KOPT-K1 (cell line): Measurements from ENCODE around the gene FBXO31.
"Not testable (repeated sequence)": the region's sequence is repeated elsewhere in the genome, so short reads cannot be mapped to it uniquely, and the experiment has no call there.

Experiments used
- H3K27ac ChIP-seq: fragments of 200-600 bp; sonication (generic); 2 replicates; pipeline ENCODE4 v1.5.1; 2016; ENCODE audit warnings: antibody characterized with exemption, mild to moderate bottlenecking, low read depth, low read length; ENCODE audit not compliant: poor library complexity, severe bottlenecking
- H3K36me3 ChIP-seq: fragments of 200-600 bp; sonication (generic); 2 replicates; pipeline ENCODE4 v1.5.1; 2017; ENCODE audit warnings: antibody characterized with exemption, mild to moderate bottlenecking, low read length, moderate library complexity; ENCODE audit not compliant: insufficient read depth
- H3K9me3 ChIP-seq: fragments of 200-600 bp; sonication (generic); 2 replicates; pipeline ENCODE4 v1.5.1; 2017; ENCODE audit warnings: antibody characterized with exemption, low read length, mild to moderate bottlenecking; ENCODE audit not compliant: insufficient read depth, poor library complexity, severe bottlenecking

FBXO31 gene

GRCh38 chr16:87382023-87382785 is 1.4 kb downstream of the FBXO31 start:
- H3K9me3 ChIP-seq = no peaks in the 10 kb centered on the region
- peak overlapping the region; percentile 78 for H3K27ac ChIP-seq
- peaks cover 23% of the 10 kb centered on the region; the same call in 1 of the 2 replicates for H3K36me3 ChIP-seq

DNA sequence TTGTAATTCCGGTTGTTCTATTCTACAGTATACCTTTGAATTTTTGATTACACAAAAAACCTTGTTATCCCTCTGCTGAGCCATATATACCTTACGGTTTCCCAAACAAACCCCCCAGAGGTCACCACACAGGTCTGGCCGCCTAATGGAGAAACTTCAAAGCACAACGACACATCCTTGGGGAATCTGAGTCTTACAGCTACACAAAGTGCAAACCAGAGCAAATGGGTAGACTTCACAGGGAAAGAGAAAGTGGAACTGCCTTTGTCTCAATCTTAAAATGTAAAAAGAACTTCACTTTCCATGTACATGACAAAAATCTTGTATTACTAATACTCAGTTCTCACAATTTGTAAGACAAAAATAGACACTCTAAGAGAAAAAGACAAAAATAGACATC is 2.7 kb downstream of the FBXO31 start:
- Histone ChIP-seq H3K27ac (no peak overlapping the region), H3K9me3 (no peaks in the 10 kb centered on the region), H3K36me3 (peaks cover 25% of the 10 kb centered on the region; the same call in 1 of the 2 replicates)

DNA sequence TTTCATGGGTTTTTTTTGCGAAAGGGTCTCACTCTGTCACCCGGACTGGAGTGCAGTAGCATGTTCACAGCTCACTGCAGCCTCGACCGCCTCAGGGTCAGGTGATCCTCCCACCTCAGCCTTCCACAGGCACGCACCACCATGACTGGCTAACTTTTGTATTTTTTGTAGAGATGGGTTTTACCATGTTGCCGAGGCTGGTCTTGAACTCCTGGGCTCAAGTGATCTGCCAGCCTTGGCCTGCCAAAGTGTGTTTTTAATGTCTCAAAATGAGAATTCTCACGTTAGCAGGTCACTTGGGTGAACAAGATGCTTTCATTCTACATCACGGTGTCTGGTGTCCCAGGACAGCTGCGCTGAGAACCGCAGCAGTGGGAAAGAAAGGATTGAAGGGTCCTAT is 3.2 kb downstream of the FBXO31 start:
- Histone ChIP-seq H3K36me3 (peaks cover 25% of the 10 kb centered on the region; the same call in 1 of the 2 replicates), H3K9me3 (no peaks in the 10 kb centered on the region), H3K27ac (no peak overlapping the region)

- H3K27ac ChIP-seq, H3K9me3 ChIP-seq: not testable (repeated sequence)
Observed at GRCh38 chr16:87379312-87379752, 4.2 kb downstream of the FBXO31 start.

DNA sequence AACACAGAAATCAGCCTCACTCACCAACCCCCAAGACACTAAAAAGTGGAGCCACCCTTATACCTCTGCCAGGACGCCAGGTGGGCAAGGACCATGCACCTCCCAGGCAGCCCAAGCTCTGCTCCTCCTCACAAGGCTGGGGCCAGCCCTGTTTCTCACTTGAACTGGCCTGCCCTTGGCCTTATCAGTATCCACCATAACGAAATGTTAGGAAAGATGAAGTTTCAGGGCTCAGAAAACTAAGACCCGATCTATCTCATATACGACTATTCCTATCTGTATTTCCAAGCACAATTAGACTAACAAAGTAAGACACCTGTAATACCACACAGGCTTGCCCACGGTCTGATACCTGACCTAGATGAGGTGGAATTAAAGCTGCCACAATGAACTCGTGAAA is 6.9 kb downstream of the FBXO31 start:
- Histone ChIP-seq H3K27ac (no peak overlapping the region), H3K36me3 (peaks cover 38% of the 10 kb centered on the region; the same call in 1 of the 2 replicates)

More at GRCh38 chr16:87379312-87379752, 4.2 kb downstream of the FBXO31 start:
- peaks cover 28% of the 10 kb centered on the region; the same call in 1 of the 2 replicates for H3K36me3 ChIP-seq

GRCh38 chr16:87375426-87376135 is 8.0 kb downstream of the FBXO31 start:
- peaks cover 34% of the 10 kb centered on the region; the same call in 1 of the 2 replicates for H3K36me3 ChIP-seq
- no peak overlapping the region for H3K27ac ChIP-seq
- no peaks in the 10 kb centered on the region for H3K9me3 ChIP-seq

More for the DNA sequence above, 6.9 kb downstream of the FBXO31 start:
- no peaks in the 10 kb centered on the region for H3K9me3 ChIP-seq

DNA sequence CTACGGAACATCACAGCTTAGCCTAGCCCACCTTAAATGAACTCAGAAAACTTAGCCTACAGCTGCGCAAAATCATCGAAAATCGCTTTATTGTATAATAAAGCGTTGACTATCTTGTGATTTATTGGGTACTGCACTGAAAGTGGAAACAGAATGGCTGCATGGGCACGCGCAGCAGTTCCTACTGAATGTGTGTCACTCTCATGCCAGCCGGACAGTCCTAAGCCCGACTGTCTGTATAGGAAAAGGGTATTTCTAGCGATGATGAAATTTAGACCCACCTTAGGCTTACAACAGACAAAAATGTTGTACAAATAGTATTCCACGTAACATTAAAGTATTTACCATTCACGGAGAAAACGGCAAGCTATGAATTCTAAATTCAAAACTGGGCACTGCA is 9.3 kb downstream of the FBXO31 start:
- no peak overlapping the region for H3K27ac ChIP-seq
- H3K9me3 ChIP-seq = no peaks in the 10 kb centered on the region

DNA sequence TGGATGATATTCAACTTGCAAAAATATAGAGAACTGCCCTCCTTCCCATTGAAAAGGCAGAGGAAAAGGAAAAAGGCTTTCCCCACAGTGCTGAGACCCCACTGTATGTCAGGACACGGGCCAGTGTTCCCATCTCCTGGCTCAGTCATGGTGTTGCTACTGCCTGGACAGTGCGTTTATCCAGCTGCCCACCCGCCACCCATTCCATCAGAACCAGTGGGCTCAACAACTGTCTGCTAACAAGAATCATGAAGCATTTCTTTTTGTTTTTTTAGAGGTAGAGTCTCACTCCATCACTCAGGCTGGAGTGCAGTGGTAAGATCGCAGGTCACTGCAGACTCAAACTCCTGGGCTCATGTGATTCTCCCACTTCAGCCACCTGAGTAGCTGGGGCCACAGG is 11.3 kb downstream of the FBXO31 start:
- Histone ChIP-seq H3K36me3 (peaks cover 20% of the 10 kb centered on the region; the same call in 1 of the 2 replicates), H3K27ac (no peak overlapping the region), H3K9me3 (no peaks in the 10 kb centered on the region)

More for the DNA sequence above, 9.3 kb downstream of the FBXO31 start:
- peaks cover 32% of the 10 kb centered on the region; the same call in 1 of the 2 replicates for H3K36me3 ChIP-seq

GRCh38 chr16:87371261-87371866 is 12.2 kb downstream of the FBXO31 start:
- no peaks in the 10 kb centered on the region for H3K9me3 ChIP-seq
- peaks cover 17% of the 10 kb centered on the region; the same call in 1 of the 2 replicates for H3K36me3 ChIP-seq
- H3K27ac ChIP-seq = no peak overlapping the region

DNA sequence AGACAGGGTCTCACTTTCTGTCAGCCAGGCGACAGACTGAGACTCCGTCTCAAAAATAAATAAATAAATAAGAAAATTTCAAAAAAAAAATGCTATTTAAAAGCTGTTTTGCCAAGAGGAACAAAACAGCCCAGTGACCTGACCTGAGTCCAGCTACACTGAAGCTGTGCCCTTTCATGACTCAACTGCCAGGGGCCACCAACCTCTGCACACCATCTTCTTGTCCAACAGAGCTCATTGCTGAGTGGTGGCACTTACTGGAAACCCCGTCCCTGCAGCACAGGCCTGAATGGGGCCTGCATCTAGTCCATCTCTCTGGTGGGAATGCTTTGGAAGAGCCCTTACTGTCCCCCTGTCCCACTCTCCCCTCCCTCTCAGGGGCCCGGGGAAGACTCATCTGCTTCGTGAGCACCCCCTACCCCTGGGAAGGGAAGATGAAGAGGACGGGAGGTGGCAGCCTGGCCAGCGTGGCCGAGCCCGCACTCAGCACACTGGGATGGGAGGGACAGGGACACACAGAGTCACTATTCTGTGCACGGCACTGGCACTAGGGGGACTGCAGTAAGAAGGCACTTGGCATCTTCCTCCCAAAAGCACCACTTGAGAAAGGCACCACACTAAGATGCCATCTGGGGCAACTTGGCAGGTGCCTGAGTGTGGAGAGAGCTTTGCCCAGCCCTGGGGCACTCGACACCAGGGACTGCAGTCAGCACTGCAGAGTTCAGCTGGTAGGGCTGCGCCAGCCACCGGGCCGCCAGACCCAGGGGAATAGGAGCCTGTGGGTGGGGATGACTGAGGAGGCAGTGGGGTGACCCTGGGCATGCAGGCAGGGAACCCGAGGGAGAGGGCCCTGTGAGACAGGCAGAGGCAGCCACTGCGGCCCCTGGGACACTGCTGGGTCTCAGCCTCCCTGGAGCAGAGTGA is 13.5 kb downstream of the FBXO31 start:
- H3K27ac ChIP-seq = no peak overlapping the region
- peaks cover 17% of the 10 kb centered on the region; the same call in 1 of the 2 replicates for H3K36me3 ChIP-seq
- no peaks in the 10 kb centered on the region for H3K9me3 ChIP-seq

DNA sequence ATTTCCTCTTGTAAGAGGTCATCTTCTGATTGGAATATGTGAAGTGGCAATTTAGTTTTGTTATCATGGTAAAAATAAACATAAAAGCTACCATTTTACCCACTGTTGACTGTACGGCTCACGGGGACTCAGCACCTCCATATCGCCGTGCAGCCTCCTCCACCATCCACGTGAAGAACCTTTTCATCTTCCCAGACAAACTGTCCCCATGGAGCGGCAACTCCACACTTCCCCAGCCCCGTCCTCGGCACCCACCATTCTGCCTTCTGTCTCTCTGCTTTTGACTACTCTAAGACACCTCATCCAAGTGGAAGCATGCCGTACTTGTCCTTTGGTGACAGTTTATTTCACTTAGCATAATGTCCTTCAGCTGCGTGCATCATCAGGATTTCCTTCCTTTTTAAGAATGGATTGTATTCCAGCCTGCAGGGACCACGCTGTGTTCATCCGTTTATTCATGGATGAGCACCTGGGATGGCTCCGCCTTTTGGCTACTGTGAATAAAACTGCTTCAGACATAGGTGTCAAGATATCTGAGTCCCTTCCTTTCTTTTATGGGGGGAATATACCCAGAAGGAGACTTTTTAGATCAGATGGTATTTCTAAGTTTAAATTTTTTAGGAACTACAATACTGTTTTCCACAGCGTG is 14.3 kb downstream of the FBXO31 start:
- Histone ChIP-seq H3K9me3 (no peaks in the 10 kb centered on the region), H3K27ac (no peak overlapping the region), H3K36me3 (peaks cover 14% of the 10 kb centered on the region; the same call in 1 of the 2 replicates)

DNA sequence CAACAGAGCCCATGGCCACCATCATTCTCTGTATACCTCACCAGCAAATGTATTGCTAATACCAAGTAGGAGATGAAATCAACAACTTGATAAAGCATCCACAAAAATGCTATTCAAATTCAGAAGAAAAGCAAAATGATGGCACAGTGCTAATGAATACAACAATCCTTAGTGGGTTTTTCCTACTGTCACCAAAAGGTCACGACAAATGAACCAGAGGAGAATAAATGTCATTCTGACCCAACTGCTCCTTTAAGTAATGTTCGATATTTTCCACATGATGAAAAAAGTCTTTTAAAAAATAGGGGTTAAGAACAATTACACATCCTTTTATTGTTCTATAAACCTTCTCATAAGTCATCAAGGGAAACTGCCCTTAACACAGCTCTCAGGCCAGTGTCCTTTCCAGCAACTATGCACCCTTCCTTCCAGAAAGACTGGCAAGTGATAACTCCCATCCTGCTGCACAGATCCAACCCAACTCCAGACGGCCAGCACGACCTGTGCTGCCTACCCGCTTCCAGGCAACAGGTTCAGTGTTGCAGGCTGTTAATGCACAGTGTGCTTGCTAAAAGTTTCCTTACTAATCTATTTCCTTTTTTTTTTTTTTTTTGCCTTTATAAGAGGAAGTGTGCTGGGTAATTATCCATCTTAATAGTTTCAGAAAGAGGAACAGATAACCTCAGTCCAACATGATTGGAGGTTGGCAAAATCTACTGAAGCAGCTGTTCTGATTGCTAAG is 15.4 kb downstream of the FBXO31 start:
- Histone ChIP-seq H3K36me3 (peaks cover 12% of the 10 kb centered on the region), H3K9me3 (no peaks in the 10 kb centered on the region), H3K27ac (no peak overlapping the region)

DNA sequence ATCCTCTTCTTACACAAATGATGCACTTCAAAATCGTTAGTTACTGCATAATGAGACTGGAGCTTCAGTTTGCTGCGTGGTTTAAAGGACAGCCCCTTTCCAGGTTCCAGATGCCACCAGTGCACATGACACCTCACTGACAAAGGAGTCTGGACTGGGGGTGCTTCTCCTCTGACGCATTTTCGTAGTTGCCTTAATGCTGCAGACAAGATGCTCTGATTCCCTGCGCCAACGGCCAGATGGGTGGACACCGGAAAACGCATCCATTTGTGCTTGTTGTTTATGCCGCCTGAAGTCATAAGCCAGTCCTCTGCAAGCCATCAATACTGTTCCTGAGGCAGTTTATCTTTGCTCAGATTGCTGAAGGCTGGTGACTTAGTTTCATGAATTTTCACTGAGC is 16.0 kb downstream of the FBXO31 start:
- Histone ChIP-seq H3K9me3 (no peaks in the 10 kb centered on the region), H3K27ac (no peak overlapping the region), H3K36me3 (peaks cover 16% of the 10 kb centered on the region)
